Thyroid gland (tissue), 4 donors: ENCODE data around the gene CD300C. TPM values are rescaled to one million over a fixed set of nuclear protein-coding genes. Genes with fewer than 3 reads are reported as not detected.

Source experiments
- DNase-seq, 2 donors: peaks; one replicate each; pipeline ENCODE4 v3.0.0-alpha.2; 2019
- H3K27ac ChIP-seq, 3 donors: fragments of 200-600 bp; sonication (generic); 1 replicate in 2 of 3; 2 replicates in 1 of 3; pipeline ENCODE4 v1.5.1; 2016 to 2019; ENCODE audit warnings: mild to moderate bottlenecking in 1 of 3, moderate library complexity in 1 of 3
- H3K27me3 ChIP-seq: fragments of 200-600 bp; sonication (generic); one replicate; pipeline ENCODE4 v1.5.1; 2019
- H3K36me3 ChIP-seq, 2 donors: fragments of 200-600 bp; sonication (generic); one replicate each; pipeline ENCODE4 v1.5.1; 2016 to 2019
- H3K4me1 ChIP-seq, 2 donors: fragments of 200-600 bp; sonication (generic); one replicate each; pipeline ENCODE4 v1.5.1; 2017 to 2019
- H3K4me3 ChIP-seq, 3 donors: fragments of 200-600 bp; sonication (generic); replicated peaks in 1 of 3; 1 replicate in 2 of 3; 2 replicates in 1 of 3; pipeline ENCODE4 v1.5.1; 2016; ENCODE audit warnings: mild to moderate bottlenecking in 1 of 3
- H3K9me3 ChIP-seq: fragments of 200-600 bp; sonication (generic); one replicate; pipeline ENCODE4 v1.5.1; 2017
- POLR2A ChIP-seq, 2 donors: fragments of 450-650 bp; IDR thresholded peaks; one replicate each; pipeline ENCODE4 v1.6.1; 2017; ENCODE audit warnings: antibody characterized with exemption in 2 of 2, mild to moderate bottlenecking in 2 of 2, moderate library complexity in 1 of 2
- WGBS, 2 donors: methylation state at CpG; one replicate each; pipeline ENCODE4 v1.1.5; 2017; 5-methylcytosine and 5-hydroxymethylcytosine counted together
- intact Hi-C: fragments of 100-400 bp; cut with DNase I; formaldehyde crosslinking; loops from one replicate; pipeline ENCODE4 v1.15.1; 2023
- total RNA-seq, 4 donors: library from RNA; depleted of rRNA; stranded (reverse); fragments of >200 nt; gene quantifications; one replicate each; pipeline ENCODE4 v1.2.3, GENCODE V29; 2016
- TF ChIP-seq, protein P1 (sequence below), 6 experiments: fragments of 200-600 bp in 3 of 6; fragments of 450-650 bp in 3 of 6; sonication (generic) in 3 of 6; IDR thresholded peaks; one replicate each; pipeline ENCODE4 v1.5.1; 2016 to 2019; ENCODE audit warnings: antibody characterized with exemption in 6 of 6, mild to moderate bottlenecking in 2 of 6, inconsistent platforms in 1 of 6, moderate library complexity in 1 of 6

Gene CD300C
- total RNA-seq, 4 donors from 2014 or later: 0.45 to 1.2 (median 1.1) TPM; not detected in 1

DNA sequence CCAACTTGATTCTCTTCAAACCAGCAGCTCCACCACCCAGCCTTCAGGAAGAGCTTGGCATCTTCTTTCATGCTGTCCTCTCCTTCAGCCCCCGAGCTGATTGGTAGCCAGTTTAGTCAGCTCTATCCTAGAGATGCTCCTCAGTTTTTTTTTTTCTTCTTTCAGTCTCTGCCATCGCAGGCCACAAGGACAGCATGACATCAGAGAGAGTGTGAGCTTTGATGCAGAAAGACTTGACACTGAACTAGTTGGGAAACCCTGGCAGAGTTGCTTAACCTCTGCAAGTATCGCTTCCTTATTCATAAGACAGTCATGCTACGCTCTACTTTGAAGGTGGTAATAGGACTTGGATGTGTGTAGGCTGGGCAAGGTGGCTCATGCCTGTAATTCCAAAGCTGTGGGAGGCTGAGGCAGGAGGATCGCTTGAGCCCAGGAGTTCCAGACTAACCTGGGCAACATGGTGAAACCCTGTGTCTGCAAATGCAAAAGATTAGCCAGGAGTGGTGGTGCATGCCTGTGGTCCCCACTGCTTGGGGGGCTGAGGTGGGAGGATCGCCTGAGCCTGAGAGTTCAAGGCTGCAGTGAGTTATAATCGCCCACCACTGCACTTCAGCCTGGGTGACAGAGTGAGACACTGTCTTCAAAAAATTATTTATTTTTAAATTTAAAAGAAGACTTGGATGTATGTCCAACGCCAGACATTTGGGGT is 17.3 kb downstream of the CD300C start:
- Histone ChIP-seq H3K9me3 (no peaks in the 10 kb centered on the region), H3K4me3 (no peak overlapping the region), H3K4me1 (no peaks in the 10 kb centered on the region), H3K27me3 (no peaks in the 10 kb centered on the region), H3K36me3 (no peaks in the 10 kb centered on the region), H3K27ac (no peak overlapping the region)
- DNase-seq: no peak
- intact Hi-C loops: no loop called here
- 87 to 89% methylated on average over 8 of the region's 8 CpGs for WGBS, 2 donors
- TF ChIP-seq, protein P1, sequence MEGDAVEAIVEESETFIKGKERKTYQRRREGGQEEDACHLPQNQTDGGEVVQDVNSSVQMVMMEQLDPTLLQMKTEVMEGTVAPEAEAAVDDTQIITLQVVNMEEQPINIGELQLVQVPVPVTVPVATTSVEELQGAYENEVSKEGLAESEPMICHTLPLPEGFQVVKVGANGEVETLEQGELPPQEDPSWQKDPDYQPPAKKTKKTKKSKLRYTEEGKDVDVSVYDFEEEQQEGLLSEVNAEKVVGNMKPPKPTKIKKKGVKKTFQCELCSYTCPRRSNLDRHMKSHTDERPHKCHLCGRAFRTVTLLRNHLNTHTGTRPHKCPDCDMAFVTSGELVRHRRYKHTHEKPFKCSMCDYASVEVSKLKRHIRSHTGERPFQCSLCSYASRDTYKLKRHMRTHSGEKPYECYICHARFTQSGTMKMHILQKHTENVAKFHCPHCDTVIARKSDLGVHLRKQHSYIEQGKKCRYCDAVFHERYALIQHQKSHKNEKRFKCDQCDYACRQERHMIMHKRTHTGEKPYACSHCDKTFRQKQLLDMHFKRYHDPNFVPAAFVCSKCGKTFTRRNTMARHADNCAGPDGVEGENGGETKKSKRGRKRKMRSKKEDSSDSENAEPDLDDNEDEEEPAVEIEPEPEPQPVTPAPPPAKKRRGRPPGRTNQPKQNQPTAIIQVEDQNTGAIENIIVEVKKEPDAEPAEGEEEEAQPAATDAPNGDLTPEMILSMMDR (IDR thresholded peaks at IDR 0.05): no peak
- TF ChIP-seq POLR2A (IDR thresholded peaks at IDR 0.05): no peak

DNA sequence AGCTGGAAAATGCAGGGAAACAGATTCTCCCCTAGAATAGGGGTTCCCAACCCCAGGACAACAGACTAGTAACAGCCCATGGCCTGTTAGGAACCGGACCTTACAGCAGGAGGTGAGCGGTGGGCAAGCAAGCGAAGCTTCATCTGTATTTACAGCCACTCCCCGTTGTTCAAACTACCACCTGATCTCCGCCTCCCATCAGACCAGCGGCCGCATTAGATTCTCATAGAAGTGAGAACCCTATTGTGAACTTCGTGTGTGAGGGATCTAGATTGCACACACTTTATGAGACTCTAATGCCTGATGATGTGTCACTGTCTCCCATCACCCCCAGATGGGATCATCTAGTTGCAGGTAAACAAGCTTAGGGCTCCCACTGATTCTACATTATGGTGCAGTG is 18.2 kb downstream of the CD300C start:
- Histone ChIP-seq H3K4me1 (no peaks in the 10 kb centered on the region), H3K27me3 (no peaks in the 10 kb centered on the region), H3K36me3 (no peaks in the 10 kb centered on the region), H3K4me3 (no peak overlapping the region), H3K27ac (no peak overlapping the region), H3K9me3 (no peaks in the 10 kb centered on the region)
- DNase-seq: no peak
- WGBS, 2 donors: 87 to 90% methylated on average over 8 of the region's 8 CpGs
- TF ChIP-seq, protein P1 (IDR thresholded peaks at IDR 0.05): no peak
- TF ChIP-seq POLR2A (IDR thresholded peaks at IDR 0.05): no peak
- intact Hi-C loops: no loop called here

DNA sequence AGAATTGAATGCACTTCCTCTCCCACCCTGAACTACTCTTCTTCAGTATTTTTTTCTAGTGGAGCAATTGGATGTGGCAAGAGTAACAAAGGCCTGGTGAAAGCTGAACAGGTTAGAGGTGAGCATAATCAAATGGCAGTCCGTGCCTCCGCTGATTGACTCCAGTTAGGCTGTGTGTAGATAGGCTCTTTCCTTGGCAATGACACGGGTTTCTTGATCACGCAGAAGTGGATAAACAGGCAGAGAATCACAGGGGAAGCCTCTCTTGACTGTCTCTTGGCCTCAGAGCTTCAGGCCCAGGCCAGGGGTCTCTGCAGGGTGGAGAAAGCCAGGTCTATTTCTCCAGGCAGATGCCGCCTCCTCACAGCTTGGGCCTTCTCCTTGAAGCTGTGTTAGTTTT is 18.8 kb downstream of the CD300C start:
- H3K36me3 ChIP-seq: no peaks in the 10 kb centered on the region
- 91 to 96% methylated on average over 5 of the region's 5 CpGs for WGBS, 2 donors
- intact Hi-C loops: no loop called here
- H3K4me3 ChIP-seq: no peak overlapping the region
- no peak for TF ChIP-seq POLR2A (IDR thresholded peaks at IDR 0.05)
- no peak overlapping the region for H3K27ac ChIP-seq
- DNase-seq: no peak
- H3K4me1 ChIP-seq: no peaks in the 10 kb centered on the region
- no peaks in the 10 kb centered on the region for H3K9me3 ChIP-seq
- no peaks in the 10 kb centered on the region for H3K27me3 ChIP-seq

DNA sequence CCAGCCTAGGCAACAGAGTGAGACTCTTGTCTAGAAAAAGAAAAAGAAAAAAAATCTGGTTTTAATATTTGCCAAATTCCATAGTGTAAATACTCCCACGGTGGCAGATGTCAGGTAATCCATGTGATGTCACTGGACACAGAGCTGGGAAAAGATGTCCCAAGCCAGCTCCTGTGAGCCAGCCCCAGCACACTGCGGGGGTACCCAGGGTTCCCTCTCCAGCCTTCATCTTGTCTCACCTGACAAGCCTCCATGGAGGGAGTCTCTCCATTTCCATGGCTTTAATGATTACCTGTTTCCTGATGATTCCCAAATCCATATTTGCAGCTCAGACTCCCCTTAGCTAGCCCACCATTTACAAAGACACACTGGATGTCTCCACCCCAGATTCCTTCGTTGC is 19.2 kb downstream of the CD300C start:
- no peak for TF ChIP-seq POLR2A (IDR thresholded peaks at IDR 0.05)
- TF ChIP-seq, protein P1 (IDR thresholded peaks at IDR 0.05): no peak
- no peak overlapping the region for H3K4me3 ChIP-seq
- H3K4me1 ChIP-seq: no peaks in the 10 kb centered on the region
- H3K36me3 ChIP-seq: no peaks in the 10 kb centered on the region
- WGBS, 2 donors: 73% methylated on average over 3 of the region's 3 CpGs
- no peaks in the 10 kb centered on the region for H3K9me3 ChIP-seq
- intact Hi-C loops: no loop called here
- H3K27ac ChIP-seq: no peak overlapping the region
- no peak for DNase-seq
- no peaks in the 10 kb centered on the region for H3K27me3 ChIP-seq

DNA sequence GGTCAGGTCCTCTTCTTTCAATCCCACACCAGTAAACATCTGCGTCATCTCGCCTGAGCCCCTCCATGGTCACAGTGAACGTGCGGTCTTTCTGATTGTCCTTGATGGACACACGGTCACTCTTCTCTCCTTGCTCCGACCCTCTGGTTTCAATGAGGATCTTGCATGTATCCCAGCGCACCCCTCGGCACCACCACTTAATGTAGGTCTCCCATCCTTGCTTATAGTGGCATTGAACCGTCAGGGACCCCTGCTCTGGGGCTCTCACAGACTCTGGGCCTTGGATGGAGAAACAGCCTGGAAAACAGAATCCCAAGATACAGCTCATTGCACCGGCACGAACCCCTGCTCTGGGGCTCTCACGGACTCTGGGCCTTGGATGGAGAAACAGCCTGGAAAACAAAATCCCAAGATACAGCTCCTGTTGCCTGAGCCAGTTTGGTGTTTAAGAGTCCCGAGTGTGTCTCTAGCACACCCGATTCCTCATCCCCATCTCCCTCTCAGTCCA is 20.1 kb downstream of the CD300C start:
- no peak for TF ChIP-seq POLR2A (IDR thresholded peaks at IDR 0.05)
- TF ChIP-seq, protein P1 (IDR thresholded peaks at IDR 0.05): no peak
- no peaks in the 10 kb centered on the region for H3K9me3 ChIP-seq
- WGBS, 2 donors: 88 to 89% methylated on average over 14 of the region's 14 CpGs
- H3K4me3 ChIP-seq: no peak overlapping the region
- H3K36me3 ChIP-seq: no peaks in the 10 kb centered on the region
- no peaks in the 10 kb centered on the region for H3K27me3 ChIP-seq
- no peak overlapping the region for H3K27ac ChIP-seq
- intact Hi-C loops: no loop called here
- no peak for DNase-seq
- H3K4me1 ChIP-seq: no peaks in the 10 kb centered on the region
